VCaP (cell line): ENCODE measurements around the gene KTI12.

ENCODE experiments used
- H3K27ac ChIP-seq: fragments of 450-650 bp; 2 replicates; pipeline ENCODE4 v1.5.1; 2017
- TF ChIP-seq, protein P1 (sequence below): fragments of 450-650 bp; conservative IDR thresholded peaks from 2 replicates; pipeline ENCODE4 v1.5.1; 2017; ENCODE audit warnings: mild to moderate bottlenecking, moderate library complexity

The KTI12 gene

DNA sequence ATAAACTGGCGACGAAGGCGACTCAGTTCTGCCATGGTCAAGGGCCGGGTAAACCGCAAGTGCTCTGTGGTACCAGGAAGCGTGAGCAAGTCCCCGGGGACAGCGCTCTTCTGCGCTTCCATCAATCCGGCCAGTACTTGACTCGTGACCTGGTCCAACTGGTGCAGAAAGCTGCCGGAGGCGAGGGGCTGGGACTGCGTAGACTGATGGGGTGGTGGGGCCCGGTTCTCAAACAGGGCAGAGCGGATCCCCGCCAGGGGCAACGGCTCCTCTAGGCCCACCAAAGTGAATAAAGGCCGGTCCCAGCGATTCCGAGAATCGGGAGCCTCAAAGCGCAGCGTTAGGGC is 852 bp downstream of the KTI12 start:
- H3K27ac ChIP-seq: peak overlapping the region; percentile 91
- TF ChIP-seq, protein P1, sequence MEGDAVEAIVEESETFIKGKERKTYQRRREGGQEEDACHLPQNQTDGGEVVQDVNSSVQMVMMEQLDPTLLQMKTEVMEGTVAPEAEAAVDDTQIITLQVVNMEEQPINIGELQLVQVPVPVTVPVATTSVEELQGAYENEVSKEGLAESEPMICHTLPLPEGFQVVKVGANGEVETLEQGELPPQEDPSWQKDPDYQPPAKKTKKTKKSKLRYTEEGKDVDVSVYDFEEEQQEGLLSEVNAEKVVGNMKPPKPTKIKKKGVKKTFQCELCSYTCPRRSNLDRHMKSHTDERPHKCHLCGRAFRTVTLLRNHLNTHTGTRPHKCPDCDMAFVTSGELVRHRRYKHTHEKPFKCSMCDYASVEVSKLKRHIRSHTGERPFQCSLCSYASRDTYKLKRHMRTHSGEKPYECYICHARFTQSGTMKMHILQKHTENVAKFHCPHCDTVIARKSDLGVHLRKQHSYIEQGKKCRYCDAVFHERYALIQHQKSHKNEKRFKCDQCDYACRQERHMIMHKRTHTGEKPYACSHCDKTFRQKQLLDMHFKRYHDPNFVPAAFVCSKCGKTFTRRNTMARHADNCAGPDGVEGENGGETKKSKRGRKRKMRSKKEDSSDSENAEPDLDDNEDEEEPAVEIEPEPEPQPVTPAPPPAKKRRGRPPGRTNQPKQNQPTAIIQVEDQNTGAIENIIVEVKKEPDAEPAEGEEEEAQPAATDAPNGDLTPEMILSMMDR: no peak

DNA sequence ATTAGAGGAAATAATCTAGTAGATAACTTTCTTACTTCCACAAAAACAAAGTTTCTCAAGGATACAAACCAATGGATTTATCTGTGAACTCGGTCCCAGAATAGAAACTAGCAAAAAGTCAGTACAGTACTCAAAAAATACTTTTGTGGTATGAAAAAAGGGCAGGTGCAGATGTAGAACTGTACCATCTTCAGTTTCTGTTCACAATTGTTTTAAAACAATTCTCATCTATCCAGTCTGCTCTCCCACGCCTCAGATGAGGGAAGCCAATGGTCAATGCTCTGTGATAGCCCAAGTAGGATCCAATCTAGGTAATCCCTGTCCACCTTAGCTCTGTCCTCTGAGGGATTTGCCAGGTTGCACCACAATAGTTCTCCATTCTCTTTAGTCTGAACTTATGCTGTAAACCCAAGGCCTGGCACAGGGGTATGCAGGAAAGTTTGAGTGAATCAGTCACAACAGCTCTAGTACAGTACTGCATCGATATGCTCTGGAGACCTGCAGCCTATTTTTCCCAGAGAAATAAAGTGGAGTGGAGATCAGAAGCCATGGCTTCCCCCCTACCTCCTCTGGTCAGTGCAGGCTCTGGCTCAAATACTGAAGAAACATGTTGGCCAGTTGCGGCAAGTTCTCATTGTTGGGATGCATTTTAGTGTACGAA is 1.4 kb downstream of the KTI12 start:
- H3K27ac ChIP-seq: peak overlapping the region; percentile 91
- TF ChIP-seq, protein P1: no peak

GRCh38 chr1:52028839-52029238 is 4.8 kb downstream of the KTI12 start:
- peak overlapping the region; percentile 86 for H3K27ac ChIP-seq

DNA sequence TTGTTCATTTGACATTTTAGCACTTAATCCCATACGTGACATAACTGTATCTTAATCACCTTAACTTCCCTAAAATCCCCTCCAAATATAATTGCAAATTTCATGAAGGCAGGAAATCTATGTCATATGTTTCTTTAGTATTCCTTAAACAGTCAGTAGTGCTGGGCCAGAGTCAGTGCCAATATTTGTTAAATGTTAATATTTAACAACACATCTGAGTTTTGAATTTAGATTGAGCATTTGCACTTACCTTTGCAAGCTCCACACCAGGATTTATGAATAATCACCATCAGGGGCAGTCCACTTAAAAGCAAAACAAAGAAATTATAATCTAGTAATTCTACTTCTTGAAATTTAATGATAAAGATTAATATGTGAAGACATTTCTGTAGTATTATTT is 5.3 kb downstream of the KTI12 start:
- peak overlapping the region; percentile 86 for H3K27ac ChIP-seq
- TF ChIP-seq, protein P1: no peak

- H3K27ac ChIP-seq: no peak overlapping the region; the same call in 1 of the 2 replicates
- TF ChIP-seq, protein P1: no peak
Observed at GRCh38 chr1:52026278-52026677, 7.3 kb downstream of the KTI12 start.

DNA sequence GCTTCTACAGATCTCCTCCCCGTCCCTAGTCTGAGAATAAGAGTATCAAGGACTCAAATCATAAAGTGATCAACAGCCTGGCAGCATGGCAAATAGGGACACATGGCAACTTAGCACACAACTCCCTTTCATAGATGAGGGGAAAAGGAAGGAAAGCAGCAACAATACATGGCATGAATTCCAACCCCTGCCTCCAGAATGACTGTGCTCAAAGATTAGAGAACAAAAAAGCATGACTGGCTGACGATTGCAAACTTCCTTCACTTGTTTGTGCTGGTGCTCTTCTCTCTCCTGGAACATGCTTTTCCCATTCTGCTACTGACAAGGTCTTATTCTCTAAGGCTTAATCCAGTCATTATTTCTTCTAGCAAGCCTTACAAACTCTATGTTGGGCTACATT is 11.5 kb downstream of the KTI12 start:
- H3K27ac ChIP-seq: no peak overlapping the region
- TF ChIP-seq, protein P1: no peak

DNA sequence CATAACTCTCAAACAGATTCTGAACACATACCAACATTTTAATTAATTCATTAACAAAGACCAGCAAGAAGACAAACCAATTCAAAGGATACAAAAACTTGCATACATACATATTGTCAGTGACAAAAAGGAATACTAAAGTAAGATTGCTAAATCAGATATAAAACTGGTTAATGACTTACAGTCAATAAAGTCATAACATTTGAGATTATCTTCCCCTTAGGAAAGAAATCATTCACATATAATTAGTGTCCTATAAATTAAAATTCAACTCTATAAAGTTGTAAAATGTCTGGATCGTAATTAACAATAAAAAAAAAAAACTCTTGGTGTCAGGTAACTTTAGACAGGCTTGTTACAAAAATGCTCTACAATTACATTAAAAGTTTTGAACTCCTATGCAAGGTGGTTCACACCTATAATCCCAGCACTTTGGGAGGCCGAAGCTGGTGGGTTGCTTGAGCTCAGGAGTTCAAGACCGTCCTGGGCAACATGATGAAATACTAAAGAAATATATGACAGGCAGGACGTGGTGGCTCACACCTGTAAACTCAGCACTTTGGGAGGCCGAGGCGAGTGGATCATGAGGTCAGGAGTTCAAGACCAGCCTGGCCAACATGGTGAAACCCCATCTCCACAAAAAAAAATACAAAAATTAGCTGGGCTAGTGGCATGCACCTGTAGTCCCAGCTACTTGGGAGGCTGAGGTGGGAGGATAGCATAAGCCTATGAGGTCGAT is 25.4 kb downstream of the KTI12 start:
- TF ChIP-seq, protein P1: no peak
- no peak overlapping the region for H3K27ac ChIP-seq
